ENCODE measurements around the gene C10orf95. TPM values are rescaled to one million over a fixed set of nuclear protein-coding genes. Genes with fewer than 3 reads are reported as not detected.

C10orf95 gene
- total RNA-seq, 4 donors from 2014 or later = 1.0 TPM; not detected in 3

DNA sequence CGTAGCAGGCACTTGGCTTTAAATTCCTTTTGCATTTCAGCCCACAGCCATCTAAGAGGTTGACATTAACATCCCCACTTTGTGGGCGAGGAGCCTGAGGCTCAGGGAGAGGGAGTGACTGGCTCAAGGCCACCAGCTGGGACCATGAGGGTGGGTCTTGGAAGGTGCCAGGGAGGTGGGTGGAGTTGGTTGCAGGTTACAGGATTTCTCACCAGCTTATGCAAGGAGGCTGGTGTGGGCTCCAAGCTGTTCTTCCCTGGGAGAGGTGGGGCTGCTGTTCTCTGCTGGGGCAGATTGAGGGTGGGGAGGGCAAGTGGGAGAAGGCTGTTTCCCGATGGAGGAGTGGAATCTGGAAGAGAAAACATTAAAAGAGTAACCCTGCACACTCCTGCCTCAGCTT is 14.1 kb upstream of the C10orf95 start:
- no peak for TF ChIP-seq POLR2A (IDR thresholded peaks at IDR 0.05; ENCODE audit: low read depth)
- TF ChIP-seq CTCF (IDR thresholded peaks at IDR 0.05) = no peak
- TF ChIP-seq POLR2AphosphoS5 (IDR thresholded peaks at IDR 0.05) = no peak
- no peak for TF ChIP-seq EP300 (IDR thresholded peaks at IDR 0.05)
- DNase-seq (ENCODE audit: extremely low spot score) = no peak
- no peaks in the 10 kb centered on the region for H3K9me3 ChIP-seq
- intact Hi-C loops (cut with DNase I) = no loop called here
- peaks cover 0 to 19% (median 3%) of the 10 kb centered on the region in 4 donors for H3K36me3 ChIP-seq
- H3K27me3 ChIP-seq = no peaks in the 10 kb centered on the region
- H3K4me3 ChIP-seq = no peak overlapping the region
- peaks cover 18 to 33% (median 20%) of the 10 kb centered on the region in 4 donors for H3K4me1 ChIP-seq
- H3K27ac ChIP-seq (replicated peaks in 1 of 4) = no peak overlapping the region
- WGBS = 59% methylated on average over 3 of the region's 3 CpGs

DNA sequence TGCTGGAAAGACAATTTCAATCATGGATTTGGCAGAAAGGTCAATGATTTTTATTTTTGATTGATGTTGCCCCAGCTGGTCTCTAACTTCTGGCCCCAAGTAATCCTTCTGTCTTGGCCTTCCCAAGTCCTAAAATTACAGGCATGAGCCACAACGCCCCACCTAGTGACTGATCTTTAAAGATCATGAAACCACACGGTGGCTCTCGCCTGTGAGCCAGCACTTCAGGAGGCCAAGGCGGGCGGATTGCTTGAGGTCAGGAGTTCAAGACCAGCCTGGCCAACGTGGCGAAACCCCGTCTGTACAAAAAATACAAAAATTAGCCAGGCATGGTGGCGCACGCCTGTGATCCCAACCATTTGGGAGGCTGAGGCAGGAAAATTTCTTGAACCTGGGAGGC is 12.6 kb upstream of the C10orf95 start:
- Histone ChIP-seq H3K4me3 (no peak overlapping the region), H3K36me3 (peaks cover 0 to 7% (median 0%) of the 10 kb centered on the region in 4 donors), H3K27ac (replicated peaks in 1 of 4) (no peak overlapping the region), H3K9me3 (no peaks in the 10 kb centered on the region), H3K4me1 (peaks cover 18 to 35% (median 21%) of the 10 kb centered on the region in 4 donors), H3K27me3 (no peaks in the 10 kb centered on the region)
- WGBS = 83% methylated on average over 10 of the region's 10 CpGs
- TF ChIP-seq POLR2A (IDR thresholded peaks at IDR 0.05; ENCODE audit: low read depth) = no peak
- no peak for TF ChIP-seq POLR2AphosphoS5 (IDR thresholded peaks at IDR 0.05)
- no peak for TF ChIP-seq EP300 (IDR thresholded peaks at IDR 0.05)
- no peak for TF ChIP-seq CTCF (IDR thresholded peaks at IDR 0.05)
- DNase-seq (ENCODE audit: extremely low spot score) = no peak
- intact Hi-C loops (cut with DNase I) = no loop called here

DNA sequence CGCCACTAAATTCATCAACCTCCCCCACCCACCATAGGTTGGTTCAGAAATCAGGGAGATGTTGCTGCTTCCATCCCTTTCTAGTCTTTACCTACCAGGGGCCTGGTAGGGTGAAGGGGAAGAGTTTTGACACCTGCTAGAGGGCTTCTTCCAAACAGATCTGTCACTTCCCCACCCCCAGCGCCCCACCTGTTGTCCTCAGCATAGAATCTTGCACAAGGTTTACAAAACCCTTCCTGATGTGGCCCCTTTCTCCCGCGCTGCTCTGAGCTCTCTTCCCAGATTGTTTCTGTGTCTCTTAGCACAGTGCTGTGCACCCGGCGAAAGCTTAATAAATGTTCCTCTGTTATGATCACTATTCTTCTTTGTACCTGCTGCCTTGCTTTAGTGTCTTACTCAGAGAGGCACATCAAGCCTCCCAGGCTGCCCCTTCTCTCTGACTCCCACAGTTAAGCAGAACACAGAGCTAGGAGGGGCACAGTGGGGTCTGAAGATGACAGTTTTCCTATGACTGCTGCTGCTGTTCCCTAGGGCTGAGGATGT is 11.2 kb upstream of the C10orf95 start:
- no peaks in the 10 kb centered on the region for H3K27me3 ChIP-seq
- 75% methylated on average over 6 of the region's 6 CpGs for WGBS
- TF ChIP-seq POLR2AphosphoS5 (IDR thresholded peaks at IDR 0.05) (no peak), EP300 (IDR thresholded peaks at IDR 0.05) (no peak), CTCF (IDR thresholded peaks at IDR 0.05) (no peak), POLR2A (IDR thresholded peaks at IDR 0.05; ENCODE audit: low read depth) (no peak)
- no peaks in the 10 kb centered on the region for H3K9me3 ChIP-seq
- peaks cover 18 to 30% (median 21%) of the 10 kb centered on the region in 4 donors for H3K4me1 ChIP-seq
- no peak overlapping the region for H3K27ac ChIP-seq (replicated peaks in 1 of 4)
- intact Hi-C loops (cut with DNase I) = no loop called here
- H3K4me3 ChIP-seq = peak overlapping the region in 1 of 4 donors; percentile 12
- no peak for DNase-seq (ENCODE audit: extremely low spot score)
- no peaks in the 10 kb centered on the region for H3K36me3 ChIP-seq

GRCh38 chr10:102461187-102462054 is 10.1 kb upstream of the C10orf95 start:
- Histone ChIP-seq H3K27me3 (no peaks in the 10 kb centered on the region), H3K27ac (replicated peaks in 1 of 4) (peak overlapping the region in 3 of 4 donors; percentile 30 to 61 (median 41)), H3K4me3 (peak overlapping the region; percentile 59 to 62 (median 59)), H3K9me3 (no peaks in the 10 kb centered on the region), H3K36me3 (no peaks in the 10 kb centered on the region), H3K4me1 (peaks cover 18 to 30% (median 21%) of the 10 kb centered on the region in 4 donors)
- DNase-seq (ENCODE audit: extremely low spot score) = no peak
- intact Hi-C loops (cut with DNase I) = no loop called here
- TF ChIP-seq CTCF (IDR thresholded peaks at IDR 0.05) (no peak), POLR2AphosphoS5 (IDR thresholded peaks at IDR 0.05) (peak; percentile 72 to 85)
- WGBS = 7% methylated on average over 32 of the region's 54 CpGs

All from esophagus muscularis mucosa (tissue), 4 donors.